H1 (cell line): Measurements from ENCODE around the gene ZNF575. TPM values are rescaled to one million over a fixed set of nuclear protein-coding genes. Genes with fewer than 3 reads are reported as not detected.

Source experiments
- CTCF ChIA-PET: fragments of 300-600 bp; sonication (Branson Sonifier 250); formaldehyde crosslinking; loops from one replicate; lab custom pipeline; 2021; ENCODE audit not compliant: partially characterized antibody; lab: Charles Lee
- POLR2A ChIA-PET: fragments of 300-600 bp; sonication (Branson Sonifier 250); formaldehyde crosslinking; loops from one replicate; lab custom pipeline; 2021; ENCODE audit warnings: inconsistent platforms; ENCODE audit not compliant: partially characterized antibody; lab: Charles Lee
- DNase-seq, 2 experiments: peaks; one replicate each; pipeline versions ENCODE4 v3.0.0 to v3.0.0-alpha.2; 2010 to 2022; ENCODE audit warnings: low spot score in 2 of 2, low read depth in 1 of 2, mixed read lengths in 1 of 2
- FAIRE-seq: peaks from 2 replicates; lab custom pipeline; 2011; peaks lifted over from hg19 to GRCh38; lab: Jason Lieb, UNC
- H2AFZ ChIP-seq: 2 replicates; pipeline ENCODE4 v1.8.1; 2012; ENCODE audit warnings: low read length, inconsistent platforms
- H2AK5ac ChIP-seq: 2 replicates; pipeline ENCODE4 v1.6.1; 2013; ENCODE audit warnings: low read depth, low read length
- H2BK120ac ChIP-seq: replicated peaks from 2 replicates; pipeline ENCODE3; 2013; ENCODE audit warnings: low read depth, low read length, inconsistent platforms
- H2BK12ac ChIP-seq: 2 replicates; pipeline ENCODE4 v1.6.1; 2013; ENCODE audit warnings: low read depth, low read length
- H2BK15ac ChIP-seq: 2 replicates; pipeline ENCODE4 v1.6.1; 2013; ENCODE audit warnings: low read length
- H2BK20ac ChIP-seq: 2 replicates; pipeline ENCODE4 v1.6.1; 2013; ENCODE audit warnings: low read length
- H2BK5ac ChIP-seq: 2 replicates; pipeline ENCODE4 v1.6.1; 2013; ENCODE audit warnings: low read depth, low read length
- H3K14ac ChIP-seq: 2 replicates; pipeline ENCODE4 v1.6.1; 2013; ENCODE audit warnings: inconsistent platforms; ENCODE audit not compliant: insufficient read length
- H3K18ac ChIP-seq: 2 replicates; pipeline ENCODE4 v1.6.1; 2013; ENCODE audit warnings: low read length; ENCODE audit errors: extremely low read depth
- H3K23ac ChIP-seq: 2 replicates; pipeline ENCODE4 v1.6.1; 2013; ENCODE audit warnings: inconsistent platforms; ENCODE audit not compliant: insufficient read length
- H3K23me2 ChIP-seq: 2 replicates; pipeline ENCODE4 v1.6.1; 2013; ENCODE audit warnings: low read depth, low read length
- H3K27ac ChIP-seq: 2 replicates; pipeline ENCODE4 v1.6.1; 2011; ENCODE audit warnings: low read depth, low read length, inconsistent platforms
- H3K27me3 ChIP-seq, 4 experiments: replicated peaks in 1 of 4; 1 replicate in 1 of 4; 2 replicates in 3 of 4; pipeline versions ENCODE4 v1.6.1 to v1.8.1; 2011 to 2013; ENCODE audit warnings: low read length in 3 of 4, mild to moderate bottlenecking in 3 of 4, inconsistent platforms in 2 of 4, mixed read lengths in 2 of 4, moderate library complexity in 1 of 4; ENCODE audit not compliant: control insufficient read depth in 3 of 4, insufficient read depth in 3 of 4; ENCODE audit errors: extremely low read depth in 1 of 4
- H3K36me3 ChIP-seq, 4 experiments: 2 replicates each; pipeline versions ENCODE4 v1.6.1 to v1.8.1; 2011 to 2013; ENCODE audit warnings: mild to moderate bottlenecking in 4 of 4, low read length in 3 of 4, moderate library complexity in 2 of 4, control low read depth in 1 of 4, inconsistent platforms in 1 of 4; ENCODE audit not compliant: insufficient read depth in 4 of 4, control insufficient read depth in 2 of 4
- H3K4ac ChIP-seq: replicated peaks from 2 replicates; pipeline ENCODE3; 2013; ENCODE audit warnings: low read length, low read depth, mixed read lengths, inconsistent platforms; ENCODE audit not compliant: insufficient read length
- H3K4me1 ChIP-seq, 4 experiments: replicated peaks in 1 of 4; 1 replicate in 1 of 4; 2 replicates in 3 of 4; pipeline versions ENCODE4 v1.6.1 to v1.8.1; 2011 to 2013; ENCODE audit warnings: low read length in 3 of 4, inconsistent platforms in 2 of 4, mixed read lengths in 1 of 4; ENCODE audit not compliant: insufficient read depth in 4 of 4, control insufficient read depth in 3 of 4
- H3K4me2 ChIP-seq, 2 experiments: 2 replicates each; pipeline versions ENCODE4 v1.6.1 to v1.8.1; 2011 to 2013; ENCODE audit warnings: low read depth in 2 of 2, low read length in 2 of 2, control low read depth in 1 of 2, inconsistent platforms in 1 of 2, mild to moderate bottlenecking in 1 of 2; ENCODE audit not compliant: insufficient read depth in 1 of 2
- H3K4me3 ChIP-seq, 4 experiments: fragments of 200-600, 300-600 bp in 1 of 4; sonication (generic), shearing (Covaris generic), sonication (Bioruptor Twin) in 1 of 4; 2 replicates each; pipeline versions ENCODE4 v1.5.1 to v1.8.1; 2011 to 2016; ENCODE audit warnings: low read length in 4 of 4, low read depth in 3 of 4, control low read depth in 2 of 4, inconsistent platforms in 2 of 4, mild to moderate bottlenecking in 2 of 4, mixed read lengths in 1 of 4, moderate library complexity in 1 of 4; ENCODE audit not compliant: insufficient read depth in 2 of 4; ENCODE audit errors: extremely low read depth in 1 of 4
- H3K56ac ChIP-seq: replicated peaks from 2 replicates; pipeline ENCODE3; 2013; ENCODE audit warnings: low read depth, mild to moderate bottlenecking, mixed read lengths, low read length, inconsistent platforms; ENCODE audit not compliant: insufficient read length
- H3K79me1 ChIP-seq: 2 replicates; pipeline ENCODE4 v1.6.1; 2013; ENCODE audit warnings: low read depth, low read length, control low read depth
- H3K79me2 ChIP-seq, 2 experiments: 2 replicates each; pipeline versions ENCODE4 v1.6.1 to v1.8.1; 2012 to 2013; ENCODE audit warnings: low read length in 2 of 2, mild to moderate bottlenecking in 2 of 2, inconsistent platforms in 1 of 2; ENCODE audit not compliant: insufficient read depth in 2 of 2, control insufficient read depth in 1 of 2
- H3K9ac ChIP-seq, 4 experiments: replicated peaks in 1 of 4; 1 replicate in 1 of 4; 2 replicates in 3 of 4; pipeline versions ENCODE4 v1.6.1 to v1.8.1; 2011 to 2013; ENCODE audit warnings: low read depth in 3 of 4, low read length in 3 of 4, control low read depth in 2 of 4, mild to moderate bottlenecking in 2 of 4, moderate library complexity in 2 of 4, inconsistent platforms in 1 of 4; ENCODE audit errors: extremely low read depth in 1 of 4
- H3K9me3 ChIP-seq, 2 experiments: 2 replicates each; pipeline versions ENCODE4 v1.6.1 to v1.8.1; 2012 to 2013; ENCODE audit warnings: mild to moderate bottlenecking in 2 of 2, moderate library complexity in 2 of 2, control low read depth in 1 of 2, inconsistent platforms in 1 of 2, low read depth in 1 of 2, low read length in 1 of 2, mixed read lengths in 1 of 2; ENCODE audit not compliant: insufficient read depth in 2 of 2
- H4K20me1 ChIP-seq, 2 experiments: replicated peaks in 1 of 2; 2 replicates each; pipeline versions ENCODE3 to v1.8.1; 2011 to 2013; ENCODE audit warnings: inconsistent platforms in 2 of 2, low read length in 2 of 2, mild to moderate bottlenecking in 1 of 2; ENCODE audit not compliant: insufficient read depth in 2 of 2, control insufficient read depth in 1 of 2
- H4K5ac ChIP-seq: 2 replicates; pipeline ENCODE4 v1.6.1; 2013; ENCODE audit warnings: low read length, low read depth, mixed read lengths, inconsistent platforms; ENCODE audit not compliant: insufficient read length
- H4K8ac ChIP-seq: 2 replicates; pipeline ENCODE4 v1.8.0; 2013; ENCODE audit warnings: mild to moderate bottlenecking, moderate library complexity, low read length, inconsistent platforms; ENCODE audit not compliant: insufficient read depth; ENCODE audit errors: extremely low read depth
- H4K91ac ChIP-seq: replicated peaks from 2 replicates; pipeline ENCODE3; 2013; ENCODE audit warnings: low read length, mixed read lengths, inconsistent platforms; ENCODE audit not compliant: insufficient read length
- BACH1 ChIP-seq: IDR thresholded peaks from 2 replicates; pipeline ENCODE4 v1.6.1; 2012; ENCODE audit warnings: low read length, improper control_type of control experiment
- CHD1 ChIP-seq: IDR thresholded peaks from 2 replicates; pipeline ENCODE4 v1.6.1; 2012; ENCODE audit warnings: low read depth, low read length, improper control_type of control experiment
- CHD2 ChIP-seq: IDR thresholded peaks from 2 replicates; pipeline ENCODE4 v1.6.1; 2012; ENCODE audit warnings: low read length, improper control_type of control experiment
- KDM1A ChIP-seq: fragments of 200-600, 300-600 bp; sonication (generic); IDR thresholded peaks from 2 replicates; pipeline ENCODE4 v1.7.1; 2016; ENCODE audit warnings: mild to moderate bottlenecking, low read length, borderline replicate concordance
- MAFK ChIP-seq: IDR thresholded peaks from 2 replicates; pipeline ENCODE4 v1.6.1; 2012; ENCODE audit warnings: low read depth, mild to moderate bottlenecking, improper control_type of control experiment, low read length
- POLR2AphosphoS5 ChIP-seq: IDR thresholded peaks from 2 replicates; pipeline ENCODE4 v1.6.1; 2011; ENCODE audit warnings: low read depth, low read length
- RFX5 ChIP-seq: IDR thresholded peaks from 2 replicates; pipeline ENCODE4 v1.6.1; 2011; ENCODE audit warnings: low read depth, low read length, improper control_type of control experiment, borderline replicate concordance
- SP1 ChIP-seq: IDR thresholded peaks from 2 replicates; pipeline ENCODE4 v1.6.1; 2011; ENCODE audit warnings: low read depth, low read length
- SP4 ChIP-seq: IDR thresholded peaks from 2 replicates; pipeline ENCODE4 v1.6.1; 2012; ENCODE audit warnings: low read length, inconsistent platforms
- SUZ12 ChIP-seq: fragments of 200-600 bp; sonication (generic); IDR thresholded peaks from 2 replicates; pipeline ENCODE4 v1.6.1; 2012; ENCODE audit warnings: mild to moderate bottlenecking, inconsistent platforms, low read length, moderate library complexity, mixed read lengths
- TBP ChIP-seq: IDR thresholded peaks from 2 replicates; pipeline ENCODE4 v1.6.1; 2011; ENCODE audit warnings: low read depth, low read length, improper control_type of control experiment
- TCF12 ChIP-seq: IDR thresholded peaks from 2 replicates; pipeline ENCODE4 v1.6.1; 2011; ENCODE audit warnings: low read depth, mild to moderate bottlenecking, low read length
- TEAD4 ChIP-seq: IDR thresholded peaks from 2 replicates; pipeline ENCODE4 v1.6.1; 2012; ENCODE audit warnings: low read depth, low read length, inconsistent platforms, mixed read lengths
- WGBS, 2 experiments: shearing (Covaris generic) in 1 of 2; methylation state at CpG; one replicate each; pipeline versions ENCODE4 v1.1.6 to v1.1.7; 2013 to 2015; ENCODE audit warnings: low lambda C conversion rate in 2 of 2, mixed read lengths in 2 of 2, inconsistent platforms in 1 of 2, low coverage in 1 of 2, missing lambda C conversion rate in 1 of 2; ENCODE audit not compliant: insufficient replicate concordance in 2 of 2, insufficient coverage in 1 of 2, insufficient read length in 1 of 2; ENCODE audit errors: extremely low coverage in 1 of 2, missing lambda C conversion rate in 1 of 2; 5-methylcytosine and 5-hydroxymethylcytosine counted together
- polyA plus RNA-seq, 7 experiments: library from polyadenylated mRNA; depleted of rRNA in 3 of 7; stranded (reverse) in 5 of 7; unstranded in 2 of 7; fragments of >200 nt in 5 of 7; fragments of 200-250 nt in 2 of 7; gene quantifications; 1 replicate in 5 of 7; 2 replicates in 1 of 7; 4 replicates in 1 of 7; pipeline versions ENCODE4 v1.2.1 to v1.2.3, GENCODE V29; 2011 to 2013; ENCODE audit warnings: missing spikeins in 2 of 7, mixed read lengths in 2 of 7
- total RNA-seq: library from RNA; stranded (reverse); fragmentation: NEBNext Ultra II Directional; extraction: Animal tissue kit (Norgen Biotek cat#: 25700); gene quantifications from 2 replicates; pipeline ENCODE4 v1.2.1, GENCODE V29; 2021
- TF ChIP-seq, protein P1 (sequence below): IDR thresholded peaks from 2 replicates; pipeline ENCODE4 v1.6.1; 2011; ENCODE audit warnings: low read length, improper control_type of control experiment

Gene ZNF575
- total and polyA plus RNA-seq, 2 of the 8 experiments (the other 6 are each of a cell fraction or from before 2014, with no cell fraction given), result 0.05 TPM; not detected in 1

DNA sequence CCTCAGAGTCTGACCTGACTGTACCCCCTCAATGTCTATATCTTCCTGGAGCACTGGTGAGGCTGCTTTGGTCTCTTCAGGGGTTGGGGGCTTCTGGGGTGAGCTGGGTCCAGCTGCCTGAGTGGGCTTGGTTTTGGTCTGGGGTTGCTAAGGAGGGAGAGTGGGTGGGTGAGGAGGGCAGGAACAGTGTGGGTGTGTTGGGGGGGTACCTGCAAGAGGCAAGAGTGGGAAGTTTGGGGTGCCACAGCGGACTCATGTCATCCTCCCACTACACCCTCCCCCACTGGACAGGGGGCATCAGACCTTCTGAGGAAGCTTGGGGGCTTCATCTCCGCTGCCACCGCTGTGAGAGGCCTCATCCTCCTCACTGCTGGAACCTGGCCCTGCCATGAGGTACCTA is 13.6 kb downstream of the ZNF575 start:
- TF ChIP-seq, protein P1, sequence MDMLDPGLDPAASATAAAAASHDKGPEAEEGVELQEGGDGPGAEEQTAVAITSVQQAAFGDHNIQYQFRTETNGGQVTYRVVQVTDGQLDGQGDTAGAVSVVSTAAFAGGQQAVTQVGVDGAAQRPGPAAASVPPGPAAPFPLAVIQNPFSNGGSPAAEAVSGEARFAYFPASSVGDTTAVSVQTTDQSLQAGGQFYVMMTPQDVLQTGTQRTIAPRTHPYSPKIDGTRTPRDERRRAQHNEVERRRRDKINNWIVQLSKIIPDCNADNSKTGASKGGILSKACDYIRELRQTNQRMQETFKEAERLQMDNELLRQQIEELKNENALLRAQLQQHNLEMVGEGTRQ, result no peak
- TF ChIP-seq MAFK (no peak), SP4 (no peak), RFX5 (no peak), TEAD4 (no peak), SUZ12 (no peak), BACH1 (no peak), SP1 (no peak), CHD1 (no peak), KDM1A (no peak), TBP (no peak), POLR2AphosphoS5 (no peak), TCF12 (no peak), CHD2 (no peak)
- TF ChIP-seq, all 59 proteins: peak for 0

More for the DNA sequence above, 13.6 kb downstream of the ZNF575 start:
- Histone ChIP-seq H3K14ac (no peak overlapping the region), H3K56ac (no peak overlapping the region), H3K4me3 (no peak overlapping the region), H2AFZ (no peak overlapping the region), H3K36me3 (peaks cover 8 to 41% (median 27%) of the 10 kb centered on the region in 4 experiments; a peak in 5 of 8 replicates), H3K4me1 (no peaks in the 10 kb centered on the region), H2BK20ac (no peak overlapping the region), H3K27ac (no peak overlapping the region), H2BK120ac (no peak overlapping the region), H3K4ac (no peak overlapping the region), H3K23ac (no peak overlapping the region), H3K9me3 (no peaks in the 10 kb centered on the region), H2BK15ac (no peak overlapping the region), H3K18ac (no peak overlapping the region), H2AK5ac (peak overlapping the region; percentile 24; the same call in 1 of the 2 replicates), H3K27me3 (no peaks in the 10 kb centered on the region; a peak in 1 of 7 replicates), H4K20me1 (peaks cover 0 to 2% of the 10 kb centered on the region in 2 experiments), H3K79me2 (no peaks in the 10 kb centered on the region), H3K4me2 (no peak overlapping the region), H2BK5ac (no peak overlapping the region), H2BK12ac (no peak overlapping the region), H3K79me1 (no peaks in the 10 kb centered on the region), H4K5ac (no peak overlapping the region), H3K9ac (no peak overlapping the region), H4K8ac (no peak overlapping the region), H3K23me2 (no peaks in the 10 kb centered on the region), H4K91ac (no peak overlapping the region)
- DNase-seq (no peak), FAIRE-seq (no peak)
- ChIA-PET POLR2A (interaction anchor here (0.6 to 1.6 kb wide), 3 partner anchors 10 to 25 kb away, joined by 3 to 5 read pairs (median 3); no protein-coding TSS in a partner anchor), CTCF (interaction anchor here (3.3 to 8.0 kb wide), 2 partner anchors 9 to 11 kb away, joined by 21 to 62 read pairs; no protein-coding TSS in a partner anchor)
- 79% methylated on average over 2 of the region's 3 CpGs; no CpG with 5 or more reads in 1 of the 2 experiments for WGBS, 2 experiments
